ENCODE measurements around the gene FMN2.
A peak's percentile ranks its signal among the peaks of the same experiment; 100 is the strongest.

The FMN2 gene

GRCh38 chr1:240092301-240093119 is 827 bp downstream of the FMN2 start:
- Histone ChIP-seq H4K20me1 (ENCODE audit: insufficient read depth) (no peaks in the 10 kb centered on the region), H3K4me1 (ENCODE audit: low read depth, poor library complexity, severe bottlenecking) (peaks cover 8% of the 10 kb centered on the region), H3K79me2 (ENCODE audit: insufficient read depth, low read depth) (no peaks in the 10 kb centered on the region), H3K27me3 (ENCODE audit: insufficient read depth, low read depth) (no peaks in the 10 kb centered on the region), H3K4me2 (peak overlapping the region; percentile 61; the same call in 1 of the 2 replicates), H3K4me3 (IDR thresholded peaks at IDR 0.05; ENCODE audit: insufficient read depth, low read depth, low read length) (no peak overlapping the region), H3K9ac (no peak overlapping the region), H2AFZ (ENCODE audit: low read depth) (peak overlapping the region; percentile 88; the same call in 1 of the 2 replicates), H3K36me3 (ENCODE audit: insufficient read depth) (no peaks in the 10 kb centered on the region), H3K27ac (no peak overlapping the region)
- TF ChIP-seq CTCF (conservative IDR thresholded peaks at IDR 0.05; ENCODE audit: low read depth, low read length) = no peak

GRCh38 chr1:240093120-240093961 is 1.7 kb downstream of the FMN2 start:
- Histone ChIP-seq H2AFZ (ENCODE audit: low read depth) (no peak overlapping the region), H3K27ac (no peak overlapping the region), H3K4me3 (IDR thresholded peaks at IDR 0.05; ENCODE audit: insufficient read depth, low read depth, low read length) (no peak overlapping the region), H3K4me2 (no peak overlapping the region), H4K20me1 (ENCODE audit: insufficient read depth) (no peaks in the 10 kb centered on the region), H3K4me1 (ENCODE audit: low read depth, poor library complexity, severe bottlenecking) (peaks cover 8% of the 10 kb centered on the region), H3K79me2 (ENCODE audit: insufficient read depth, low read depth) (no peaks in the 10 kb centered on the region), H3K36me3 (ENCODE audit: insufficient read depth) (no peaks in the 10 kb centered on the region), H3K9ac (no peak overlapping the region), H3K27me3 (ENCODE audit: insufficient read depth, low read depth) (no peaks in the 10 kb centered on the region)
- no peak for TF ChIP-seq CTCF (conservative IDR thresholded peaks at IDR 0.05; ENCODE audit: low read depth, low read length)

GRCh38 chr1:240094041-240094722 is 2.5 kb downstream of the FMN2 start:
- no peak overlapping the region for H3K27ac ChIP-seq
- no peak overlapping the region for H2AFZ ChIP-seq (ENCODE audit: low read depth)
- H4K20me1 ChIP-seq (ENCODE audit: insufficient read depth) = no peaks in the 10 kb centered on the region
- H3K4me2 ChIP-seq = no peak overlapping the region
- peaks cover 8% of the 10 kb centered on the region for H3K4me1 ChIP-seq (ENCODE audit: low read depth, poor library complexity, severe bottlenecking)
- H3K79me2 ChIP-seq (ENCODE audit: insufficient read depth, low read depth) = no peaks in the 10 kb centered on the region
- no peak for TF ChIP-seq CTCF (conservative IDR thresholded peaks at IDR 0.05; ENCODE audit: low read depth, low read length)
- no peaks in the 10 kb centered on the region for H3K27me3 ChIP-seq (ENCODE audit: insufficient read depth, low read depth)
- H3K36me3 ChIP-seq (ENCODE audit: insufficient read depth) = no peaks in the 10 kb centered on the region
- H3K4me3 ChIP-seq (IDR thresholded peaks at IDR 0.05; ENCODE audit: insufficient read depth, low read depth, low read length) = no peak overlapping the region
- H3K9ac ChIP-seq = no peak overlapping the region

- Histone ChIP-seq H3K27me3 (ENCODE audit: insufficient read depth, low read depth) (no peaks in the 10 kb centered on the region), H3K79me2 (ENCODE audit: insufficient read depth, low read depth) (no peaks in the 10 kb centered on the region), H3K27ac (no peak overlapping the region), H3K9ac (no peak overlapping the region), H3K4me1 (ENCODE audit: low read depth, poor library complexity, severe bottlenecking) (no peaks in the 10 kb centered on the region), H4K20me1 (ENCODE audit: insufficient read depth) (no peaks in the 10 kb centered on the region), H3K4me3 (IDR thresholded peaks at IDR 0.05; ENCODE audit: insufficient read depth, low read depth, low read length) (no peak overlapping the region), H3K36me3 (ENCODE audit: insufficient read depth) (no peaks in the 10 kb centered on the region), H2AFZ (ENCODE audit: low read depth) (no peak overlapping the region), H3K4me2 (no peak overlapping the region)
- TF ChIP-seq CTCF (conservative IDR thresholded peaks at IDR 0.05; ENCODE audit: low read depth, low read length) = no peak
Observed at GRCh38 chr1:240096974-240097373, 5.3 kb downstream of the FMN2 start.
